Naive B cell (primary cell): ENCODE data around the gene LRSAM1. TPM values are rescaled to one million over a fixed set of nuclear protein-coding genes. Genes with fewer than 3 reads are reported as not detected.
A peak's percentile ranks its signal among the peaks of the same experiment; 100 is the strongest.

Source experiments
- ATAC-seq, 2 donors: fragments of 150-1000 bp; cut with Tn5 transposase; 2 replicates each; pipeline ENCODE4 v1.10.0; 2021; ENCODE audit warnings: low read depth in 2 of 2, mild to moderate bottlenecking in 2 of 2, moderate library complexity in 2 of 2
- DNase-seq: peaks from one replicate; pipeline ENCODE4 v3.0.0; 2022
- H3K27ac Mint-ChIP-seq, 6 donors: one replicate each; pipeline ENCODE4 v1.8.0; 2020 to 2022; ENCODE audit warnings: mild to moderate bottlenecking in 6 of 6, mixed read lengths in 6 of 6, moderate library complexity in 5 of 6, inconsistent platforms in 2 of 6
- H3K27me3 Mint-ChIP-seq, 3 donors: one replicate each; pipeline ENCODE4 v1.8.0; 2021 to 2022; ENCODE audit warnings: mixed read lengths in 3 of 3, mild to moderate bottlenecking in 1 of 3
- H3K36me3 Mint-ChIP-seq, 2 donors: one replicate each; pipeline ENCODE4 v1.8.0; 2020 to 2022; ENCODE audit warnings: mixed read lengths in 2 of 2, inconsistent platforms in 1 of 2, mild to moderate bottlenecking in 1 of 2
- H3K4me1 Mint-ChIP-seq, 3 donors: one replicate each; pipeline ENCODE4 v1.8.0; 2020 to 2022; ENCODE audit warnings: mixed read lengths in 3 of 3, inconsistent platforms in 1 of 3, mild to moderate bottlenecking in 1 of 3, moderate library complexity in 1 of 3
- H3K4me3 Mint-ChIP-seq, 8 donors: one replicate each; pipeline ENCODE4 v1.8.0; 2020 to 2022; ENCODE audit warnings: mild to moderate bottlenecking in 8 of 8, mixed read lengths in 8 of 8, moderate library complexity in 8 of 8, inconsistent platforms in 2 of 8
- H3K9me3 Mint-ChIP-seq, 7 donors: one replicate each; pipeline ENCODE4 v1.8.0; 2020 to 2022; ENCODE audit warnings: mixed read lengths in 7 of 7, mild to moderate bottlenecking in 5 of 7, inconsistent platforms in 2 of 7, moderate library complexity in 1 of 7
- polyA plus RNA-seq, 6 donors: library from polyadenylated mRNA; unstranded; fragments of 300-500 nt; fragmentation: Illumina TruSeq; gene quantifications; one replicate each; pipeline ENCODE4 v1.2.3, GENCODE V29; 2021; ENCODE audit warnings: low read depth in 6 of 6

Gene LRSAM1
- polyA plus RNA-seq = 1 to 10 TPM; 4.9 to 9.2 (median 7.0) TPM

DNA sequence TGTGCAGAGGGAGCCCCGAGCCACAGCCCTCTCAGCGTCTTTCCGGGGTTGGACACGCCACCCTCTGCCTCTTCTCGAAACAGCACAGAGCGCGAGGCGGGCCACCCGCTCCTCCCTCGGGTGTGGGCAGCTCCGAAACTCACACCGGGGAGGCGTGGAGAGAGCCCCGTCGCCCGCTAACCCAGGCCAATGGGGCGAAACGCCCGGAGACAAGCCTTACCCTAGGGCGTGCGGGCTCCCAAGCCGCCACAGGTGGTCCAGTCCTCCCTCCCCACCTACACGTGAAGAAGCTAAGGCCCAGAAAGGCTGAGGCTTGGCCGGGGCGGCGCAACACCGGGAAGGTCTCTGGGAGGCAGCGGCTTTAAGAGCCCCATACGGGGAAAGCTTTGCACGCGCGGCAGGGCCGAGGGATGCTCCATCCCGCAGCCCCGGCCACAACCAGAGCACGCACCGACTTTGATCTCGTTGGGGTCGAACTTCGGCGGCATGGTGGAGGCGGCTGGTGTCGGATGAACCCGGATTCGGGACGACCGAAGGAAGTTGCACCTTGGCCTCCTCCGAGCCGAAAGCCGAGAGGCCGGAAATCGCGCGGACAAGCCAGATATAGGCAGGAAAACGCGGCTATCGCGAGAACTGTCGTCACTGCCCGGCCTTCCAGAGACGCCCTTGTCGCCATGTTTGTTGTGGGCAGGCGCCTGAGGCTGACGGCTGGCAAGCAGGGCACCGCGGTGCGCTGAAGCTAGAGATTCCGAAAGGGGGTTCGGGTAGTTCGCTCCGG is at the start of gene LRSAM1, which contains the start of gene RPL12:
Gene LRSAM1, plus strand, starts transcription at position 681 of the 778 bp plus-strand sequence. CDS start 3,018 bp downstream, outside the sequence.
Gene RPL12, minus strand, starts transcription at position 577 of the 778 bp plus-strand sequence. Its CDS starts 89 bp downstream, at position 488.
- ATAC-seq (peak; percentile 78 to 80), DNase-seq (peak; percentile 96)
- no peaks in the 10 kb centered on the region for H3K27me3 Mint-ChIP-seq
- H3K9me3 Mint-ChIP-seq = no peaks in the 10 kb centered on the region
- H3K4me3 Mint-ChIP-seq = peak within 1 kb of the TSS; percentile 93 to 99 (median 98)
- H3K27ac Mint-ChIP-seq = peak within 1 kb of the TSS; percentile 95 to 99 (median 98)
- H3K4me1 Mint-ChIP-seq = peaks cover 37 to 57% (median 55%) of the 10 kb centered on the region in 3 donors
- H3K36me3 Mint-ChIP-seq = peaks cover 8 to 11% of the 10 kb centered on the region in 2 donors

DNA sequence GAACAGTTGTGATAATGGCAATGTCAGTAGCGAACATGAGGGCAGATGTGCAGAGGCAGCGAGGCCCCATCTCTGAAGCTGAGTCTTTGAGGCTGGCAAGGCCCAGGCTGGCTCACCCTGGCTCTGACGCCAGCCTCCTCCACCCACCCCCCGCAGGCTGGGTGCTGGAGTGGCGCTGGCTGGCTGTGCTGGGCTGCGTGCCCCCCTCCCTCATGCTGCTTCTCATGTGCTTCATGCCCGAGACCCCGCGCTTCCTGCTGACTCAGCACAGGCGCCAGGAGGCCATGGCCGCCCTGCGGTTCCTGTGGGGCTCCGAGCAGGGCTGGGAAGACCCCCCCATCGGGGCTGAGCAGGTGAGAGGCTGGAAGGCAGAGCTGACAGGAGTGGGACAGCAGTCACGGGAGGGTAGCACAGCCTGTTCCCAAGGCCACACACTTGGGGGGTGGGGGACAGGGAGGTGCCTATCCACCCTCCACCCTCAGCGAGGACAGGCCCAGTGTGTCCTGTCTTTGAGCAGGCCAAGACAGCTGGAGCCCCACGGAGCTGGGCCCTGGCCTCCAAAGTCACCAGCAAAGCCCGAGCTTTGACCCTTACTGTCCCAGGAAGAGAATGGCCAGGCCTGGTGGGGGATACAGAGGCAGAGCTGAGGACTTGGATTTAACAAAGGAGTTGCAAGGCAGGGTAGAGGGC is 48.8 kb upstream of the LRSAM1 start:
- Mint-ChIP-seq H3K9me3 (no peaks in the 10 kb centered on the region), H3K27ac (no peak overlapping the region), H3K27me3 (peaks cover 0 to 10% (median 0%) of the 10 kb centered on the region in 3 donors), H3K4me3 (no peak overlapping the region), H3K36me3 (no peaks in the 10 kb centered on the region), H3K4me1 (peaks cover 7 to 10% (median 8%) of the 10 kb centered on the region in 3 donors)
- ATAC-seq = no peak
- no peak for DNase-seq

DNA sequence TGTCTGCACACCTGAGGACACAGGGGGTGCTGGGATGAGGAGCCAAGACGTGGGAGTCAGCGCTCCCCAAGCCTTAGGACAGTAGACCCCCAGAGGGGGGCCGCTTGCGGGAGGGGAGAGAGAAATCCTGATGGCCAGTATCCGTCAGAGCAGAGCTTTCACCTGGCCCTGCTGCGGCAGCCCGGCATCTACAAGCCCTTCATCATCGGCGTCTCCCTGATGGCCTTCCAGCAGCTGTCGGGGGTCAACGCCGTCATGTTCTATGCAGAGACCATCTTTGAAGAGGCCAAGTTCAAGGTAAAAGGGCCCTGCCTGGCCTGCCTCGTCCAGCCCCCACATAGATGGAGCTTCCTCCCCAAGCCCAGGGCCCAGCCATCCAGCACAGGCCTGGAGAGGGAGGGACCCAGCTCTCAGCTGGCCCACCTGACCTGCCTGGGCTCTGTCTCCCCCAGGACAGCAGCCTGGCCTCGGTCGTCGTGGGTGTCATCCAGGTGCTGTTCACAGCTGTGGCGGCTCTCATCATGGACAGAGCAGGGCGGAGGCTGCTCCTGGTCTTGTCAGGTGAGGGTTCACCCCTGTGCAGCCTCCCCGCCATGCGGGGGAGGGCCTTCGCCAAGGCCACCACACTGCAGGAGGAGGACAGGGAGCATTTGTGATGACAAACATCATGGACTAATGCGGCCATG is 47.7 kb upstream of the LRSAM1 start:
- H3K36me3 Mint-ChIP-seq = no peaks in the 10 kb centered on the region
- no peak for ATAC-seq
- H3K4me1 Mint-ChIP-seq = peaks cover 0 to 3% (median under 1%) of the 10 kb centered on the region in 3 donors
- no peaks in the 10 kb centered on the region for H3K9me3 Mint-ChIP-seq
- H3K27ac Mint-ChIP-seq = no peak overlapping the region
- DNase-seq = no peak
- H3K4me3 Mint-ChIP-seq = no peak overlapping the region
- peaks cover 0 to 3% (median 0%) of the 10 kb centered on the region in 3 donors for H3K27me3 Mint-ChIP-seq

DNA sequence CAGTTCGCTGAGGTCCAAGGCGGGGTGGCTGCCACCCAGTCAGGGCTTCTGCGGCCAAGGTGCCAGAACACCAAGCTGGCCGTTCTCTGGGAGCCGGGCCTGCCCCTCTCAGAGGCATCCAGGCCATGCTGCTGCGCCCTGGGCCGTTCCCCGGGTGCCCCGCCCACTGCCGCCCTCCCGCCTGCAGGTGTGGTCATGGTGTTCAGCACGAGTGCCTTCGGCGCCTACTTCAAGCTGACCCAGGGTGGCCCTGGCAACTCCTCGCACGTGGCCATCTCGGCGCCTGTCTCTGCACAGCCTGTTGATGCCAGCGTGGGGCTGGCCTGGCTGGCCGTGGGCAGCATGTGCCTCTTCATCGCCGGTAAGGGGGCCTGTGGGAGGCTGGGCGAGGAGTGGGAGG is 46.7 kb upstream of the LRSAM1 start:
- Mint-ChIP-seq H3K27ac (no peak overlapping the region), H3K9me3 (no peaks in the 10 kb centered on the region), H3K4me1 (no peaks in the 10 kb centered on the region), H3K36me3 (no peaks in the 10 kb centered on the region), H3K27me3 (no peaks in the 10 kb centered on the region), H3K4me3 (no peak overlapping the region)
- DNase-seq (no peak), ATAC-seq (no peak)

DNA sequence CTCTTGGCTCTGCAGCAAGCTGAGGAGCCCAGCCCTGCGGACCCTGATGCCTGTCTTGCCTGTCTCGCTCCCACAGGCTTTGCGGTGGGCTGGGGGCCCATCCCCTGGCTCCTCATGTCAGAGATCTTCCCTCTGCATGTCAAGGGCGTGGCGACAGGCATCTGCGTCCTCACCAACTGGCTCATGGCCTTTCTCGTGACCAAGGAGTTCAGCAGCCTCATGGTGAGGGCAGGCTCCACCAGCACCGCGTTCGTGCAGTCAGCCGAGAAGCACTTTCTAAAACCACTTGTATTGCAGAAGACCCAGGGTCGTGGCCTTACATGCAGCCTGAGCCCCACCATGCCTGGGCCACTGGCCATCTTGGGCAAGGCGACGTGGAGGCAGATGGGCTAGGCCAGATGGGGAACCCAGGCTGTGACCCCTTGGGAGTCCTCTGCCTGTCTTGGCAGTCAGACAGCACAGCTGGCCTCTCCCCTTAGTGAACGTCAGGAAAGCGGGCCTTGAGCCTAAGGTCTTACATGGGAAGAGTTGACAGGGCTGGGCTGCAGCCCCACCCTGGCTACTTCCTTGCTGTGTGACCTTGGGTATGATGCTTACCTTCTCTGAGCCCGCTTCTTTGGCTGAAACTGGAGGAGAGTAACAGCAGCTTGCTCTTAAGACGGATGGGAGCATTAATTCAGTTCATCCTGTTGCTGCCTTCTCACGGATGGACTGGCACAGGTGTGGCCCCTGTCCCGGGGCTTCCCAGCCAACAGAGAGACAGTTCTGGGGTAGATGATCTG is 45.8 kb upstream of the LRSAM1 start:
- DNase-seq (no peak), ATAC-seq (no peak)
- H3K36me3 Mint-ChIP-seq = no peaks in the 10 kb centered on the region
- H3K4me1 Mint-ChIP-seq = peaks cover 0 to 4% (median 0%) of the 10 kb centered on the region in 3 donors
- no peaks in the 10 kb centered on the region for H3K27me3 Mint-ChIP-seq
- H3K9me3 Mint-ChIP-seq = no peaks in the 10 kb centered on the region
- no peak overlapping the region for H3K4me3 Mint-ChIP-seq
- H3K27ac Mint-ChIP-seq = peak overlapping the region in 1 of 6 donors; percentile 43

DNA sequence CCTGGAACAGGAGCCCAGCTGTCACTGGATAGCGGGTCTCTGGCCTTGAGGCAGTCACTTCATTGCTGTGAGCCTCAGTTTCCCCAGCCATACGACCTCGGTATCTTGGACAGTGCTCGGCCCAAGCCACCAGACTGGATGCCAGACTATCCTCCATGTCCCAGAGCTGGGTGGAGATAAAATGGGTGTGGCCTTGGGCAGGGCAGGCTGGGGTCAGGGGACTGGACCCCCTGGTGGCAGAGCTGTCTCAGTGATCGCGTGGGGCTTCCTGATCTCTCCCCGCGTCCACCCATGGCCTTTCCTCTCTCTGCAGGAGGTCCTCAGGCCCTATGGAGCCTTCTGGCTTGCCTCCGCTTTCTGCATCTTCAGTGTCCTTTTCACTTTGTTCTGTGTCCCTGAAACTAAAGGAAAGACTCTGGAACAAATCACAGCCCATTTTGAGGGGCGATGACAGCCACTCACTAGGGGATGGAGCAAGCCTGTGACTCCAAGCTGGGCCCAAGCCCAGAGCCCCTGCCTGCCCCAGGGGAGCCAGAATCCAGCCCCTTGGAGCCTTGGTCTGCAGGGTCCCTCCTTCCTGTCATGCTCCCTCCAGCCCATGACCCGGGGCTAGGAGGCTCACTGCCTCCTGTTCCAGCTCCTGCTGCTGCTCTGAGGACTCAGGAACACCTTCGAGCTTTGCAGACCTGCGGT is 44.4 kb upstream of the LRSAM1 start:
- DNase-seq = no peak
- peaks cover 7 to 12% (median 8%) of the 10 kb centered on the region in 3 donors for H3K4me1 Mint-ChIP-seq
- no peak overlapping the region for H3K4me3 Mint-ChIP-seq
- H3K36me3 Mint-ChIP-seq = no peaks in the 10 kb centered on the region
- no peak overlapping the region for H3K27ac Mint-ChIP-seq
- H3K27me3 Mint-ChIP-seq = no peaks in the 10 kb centered on the region
- H3K9me3 Mint-ChIP-seq = no peaks in the 10 kb centered on the region
- no peak for ATAC-seq

DNA sequence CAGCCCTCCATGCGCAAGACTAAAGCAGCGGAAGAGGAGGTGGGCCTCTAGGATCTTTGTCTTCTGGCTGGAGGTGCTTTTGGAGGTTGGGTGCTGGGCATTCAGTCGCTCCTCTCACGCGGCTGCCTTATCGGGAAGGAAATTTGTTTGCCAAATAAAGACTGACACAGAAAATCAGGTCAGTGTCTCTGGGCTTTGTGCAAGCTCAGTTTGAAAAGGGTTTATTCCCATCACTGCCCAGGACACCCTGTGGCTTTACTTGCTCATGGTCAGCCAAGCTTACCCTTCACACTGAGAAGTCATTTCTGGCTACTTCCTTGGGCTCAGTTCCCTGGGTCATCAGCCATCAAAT is 43.8 kb upstream of the LRSAM1 start:
- no peak for ATAC-seq
- Mint-ChIP-seq H3K9me3 (no peaks in the 10 kb centered on the region), H3K4me3 (no peak overlapping the region), H3K27me3 (no peaks in the 10 kb centered on the region), H3K36me3 (no peaks in the 10 kb centered on the region), H3K4me1 (peaks cover 7 to 12% (median 8%) of the 10 kb centered on the region in 3 donors), H3K27ac (no peak overlapping the region)
- DNase-seq = no peak

DNA sequence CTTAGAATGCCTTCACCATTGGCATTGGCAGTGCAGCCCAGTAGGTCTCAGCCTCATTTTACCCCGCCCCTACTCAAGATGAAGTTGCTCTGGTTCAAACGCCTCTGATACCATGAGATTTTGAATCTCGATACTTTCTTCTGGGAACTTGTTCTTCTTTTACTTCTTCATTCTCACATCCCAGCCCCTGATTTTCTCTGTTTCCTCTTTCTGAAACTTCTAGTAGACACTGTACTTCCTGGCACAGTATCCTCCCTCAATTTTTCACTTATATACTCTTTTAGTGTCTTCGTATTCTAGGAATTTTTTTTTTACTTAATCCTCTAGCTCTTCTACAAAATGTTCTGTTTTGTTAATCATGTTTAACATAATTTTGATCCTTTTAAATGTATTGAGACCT is 40.2 kb upstream of the LRSAM1 start:
- Mint-ChIP-seq H3K36me3 (no peaks in the 10 kb centered on the region), H3K4me3 (peak overlapping the region in 1 of 8 donors; percentile 29), H3K27ac (peak overlapping the region in 5 of 6 donors; percentile 48 to 89 (median 53)), H3K27me3 (peaks cover 0 to 8% (median 0%) of the 10 kb centered on the region in 3 donors), H3K4me1 (peaks cover 8 to 12% (median 12%) of the 10 kb centered on the region in 3 donors), H3K9me3 (no peaks in the 10 kb centered on the region)
- DNase-seq (no peak), ATAC-seq (peak in 1 of 2 donors; percentile 47)

DNA sequence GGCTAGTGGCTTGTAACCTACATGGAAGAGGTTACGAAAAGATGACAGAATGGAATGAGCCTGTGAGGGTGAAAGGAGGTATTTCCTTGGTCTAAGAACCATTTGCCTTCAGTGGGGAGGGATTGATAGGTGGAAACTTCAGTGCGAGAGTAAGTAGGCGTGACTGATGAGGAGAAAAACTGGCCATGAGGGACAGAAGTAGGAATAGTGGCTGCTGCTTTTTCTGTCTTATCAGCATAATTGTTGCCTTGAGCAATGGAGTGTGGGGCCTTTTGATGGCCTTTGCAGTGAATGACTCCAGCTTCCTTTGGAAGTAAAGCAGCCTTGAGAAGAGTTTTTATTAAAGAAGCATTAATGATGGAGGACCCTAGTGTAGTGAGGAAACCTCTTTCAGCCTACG is 36.2 kb upstream of the LRSAM1 start:
- no peak for ATAC-seq
- peaks cover 0 to 8% (median 0%) of the 10 kb centered on the region in 3 donors for H3K27me3 Mint-ChIP-seq
- peak overlapping the region in 1 of 6 donors; percentile 83 for H3K27ac Mint-ChIP-seq
- H3K36me3 Mint-ChIP-seq = no peaks in the 10 kb centered on the region
- no peak for DNase-seq
- H3K4me3 Mint-ChIP-seq = no peak overlapping the region
- peaks cover 12 to 20% (median 14%) of the 10 kb centered on the region in 3 donors for H3K4me1 Mint-ChIP-seq
- H3K9me3 Mint-ChIP-seq = no peaks in the 10 kb centered on the region

DNA sequence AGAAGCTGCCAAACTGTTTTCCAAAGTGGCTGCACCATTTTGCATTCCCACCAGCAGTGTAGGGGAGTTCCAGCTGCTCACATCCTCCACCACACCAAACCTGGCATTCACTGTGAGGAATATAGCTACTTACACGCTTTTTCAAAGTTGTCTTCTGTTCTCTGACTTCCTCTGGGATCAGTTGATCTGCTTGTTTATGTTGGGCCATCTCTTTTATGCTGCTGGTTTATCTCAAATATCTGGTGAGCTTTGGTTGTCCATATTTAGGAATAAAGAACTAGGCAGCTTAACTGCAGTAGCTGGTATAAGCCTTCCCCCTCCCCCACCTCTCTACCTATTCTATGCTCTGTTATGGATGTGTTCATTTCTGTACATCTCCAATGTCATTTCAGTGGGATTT is 35.7 kb upstream of the LRSAM1 start:
- Mint-ChIP-seq H3K4me1 (peaks cover 12 to 17% (median 14%) of the 10 kb centered on the region in 3 donors), H3K36me3 (no peaks in the 10 kb centered on the region), H3K27me3 (peaks cover 0 to 8% (median 0%) of the 10 kb centered on the region in 3 donors), H3K4me3 (no peak overlapping the region), H3K27ac (no peak overlapping the region), H3K9me3 (no peaks in the 10 kb centered on the region)
- ATAC-seq (no peak), DNase-seq (no peak)

DNA sequence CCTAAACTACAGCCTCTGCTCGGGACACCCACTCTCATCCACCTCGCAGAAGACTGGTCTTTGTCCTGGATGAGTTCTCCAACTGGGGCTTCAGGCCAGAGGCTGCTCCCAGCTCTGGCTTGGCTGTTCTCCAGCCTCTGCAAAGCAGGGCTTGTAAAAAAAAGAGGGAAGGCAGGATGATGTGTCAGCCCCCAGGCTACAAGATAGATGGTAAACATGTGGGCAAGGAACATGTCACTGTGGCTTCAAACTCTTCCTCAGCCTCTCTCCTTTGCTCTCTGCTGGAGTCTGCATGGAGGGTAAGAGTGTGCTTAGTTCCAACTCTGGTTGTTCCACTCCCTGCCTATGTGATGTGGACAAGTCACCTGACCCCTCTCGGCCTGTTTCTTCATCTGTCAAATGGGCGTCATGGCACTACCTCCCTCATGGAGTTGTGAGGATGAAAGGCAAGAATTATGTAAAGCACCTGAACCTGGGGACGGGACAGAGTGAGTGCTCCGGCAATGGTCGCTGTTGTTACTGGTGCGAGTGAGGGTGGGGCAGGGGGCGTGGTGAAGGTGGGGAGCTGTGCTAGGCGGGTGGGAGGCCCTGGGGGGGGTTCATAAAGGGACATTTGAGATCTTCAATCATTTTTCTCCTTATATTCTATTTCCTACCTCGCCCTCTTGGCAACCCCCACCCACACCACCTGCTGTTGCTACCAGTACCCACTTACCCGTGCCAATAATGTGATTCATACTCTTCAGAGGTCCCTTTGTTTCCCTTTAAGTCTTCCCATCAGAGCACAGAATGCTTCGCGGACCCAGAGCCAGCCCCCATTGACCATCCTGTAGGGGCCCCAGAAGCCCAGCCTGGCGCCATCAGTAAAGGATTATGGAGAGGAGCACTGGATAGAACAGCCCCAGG is 33.9 kb upstream of the LRSAM1 start:
- Mint-ChIP-seq H3K27ac (peak overlapping the region in 2 of 6 donors; percentile 31 to 58), H3K27me3 (peaks cover 0 to 8% (median 0%) of the 10 kb centered on the region in 3 donors), H3K9me3 (no peaks in the 10 kb centered on the region), H3K4me1 (peaks cover 5 to 10% (median 8%) of the 10 kb centered on the region in 3 donors), H3K4me3 (peak overlapping the region in 2 of 8 donors; percentile 53 to 82), H3K36me3 (no peaks in the 10 kb centered on the region)
- ATAC-seq = no peak
- DNase-seq = no peak
